GM21526 (cell line): ENCODE measurements around the gene SEC62.
A peak's percentile ranks its signal among the peaks of the same experiment; 100 is the strongest.

Experiments used
- ATAC-seq: cut with Tn5 transposase; IDR thresholded peaks from one replicate; pipeline ENCODE4 v1.9.1; 2021; ENCODE audit warnings: moderate library complexity; ENCODE audit not compliant: unreplicated experiment, low FRiP score

SEC62 gene

GRCh38 chr3:169966428-169966950 is at the start of gene SEC62:
Gene SEC62 (plus strand): TSS chr3:169966807. CDS start chr3:169966823, 16 bp downstream.
- ATAC-seq: peak; percentile 91

GRCh38 chr3:169923189-169923588 is 43.4 kb upstream of the SEC62 start:
- no peak for ATAC-seq

GRCh38 chr3:169923831-169924230 is 42.8 kb upstream of the SEC62 start:
- ATAC-seq: no peak

- ATAC-seq: no peak
Observed at GRCh38 chr3:169929830-169930519, 36.6 kb upstream of the SEC62 start.

- no peak for ATAC-seq
Observed at GRCh38 chr3:169930843-169931242, 35.8 kb upstream of the SEC62 start.

GRCh38 chr3:169931747-169932520 is 34.7 kb upstream of the SEC62 start:
- peak; percentile 92 for ATAC-seq

GRCh38 chr3:169939320-169939719 is 27.3 kb upstream of the SEC62 start:
- ATAC-seq: no peak

- no peak for ATAC-seq
Observed at GRCh38 chr3:169939751-169940150, 26.9 kb upstream of the SEC62 start.

- ATAC-seq: peak; percentile 78
Observed at GRCh38 chr3:169940470-169941181, 26.0 kb upstream of the SEC62 start.

- ATAC-seq: peak; percentile 77
Observed at GRCh38 chr3:169945313-169945712, 21.3 kb upstream of the SEC62 start.

GRCh38 chr3:169946336-169946735 is 20.3 kb upstream of the SEC62 start:
- ATAC-seq: no peak

- no peak for ATAC-seq
Observed at GRCh38 chr3:169948559-169949448, 17.8 kb upstream of the SEC62 start.

- no peak for ATAC-seq
Observed at GRCh38 chr3:169952045-169952444, 14.6 kb upstream of the SEC62 start.

GRCh38 chr3:169953462-169954141 is 13.0 kb upstream of the SEC62 start:
- peak; percentile 15 for ATAC-seq

- ATAC-seq: peak; percentile 74
Observed at GRCh38 chr3:169954142-169954756, 12.4 kb upstream of the SEC62 start.

GRCh38 chr3:169955406-169955805 is 11.2 kb upstream of the SEC62 start:
- no peak for ATAC-seq

- no peak for ATAC-seq
Observed at GRCh38 chr3:169964176-169964575, 2.4 kb upstream of the SEC62 start.

GRCh38 chr3:169965562-169966427 is 812 bp upstream of the SEC62 start:
- ATAC-seq: no peak
